HG03095 (cell line): ENCODE measurements around the gene PIGO.

Source experiments
- ATAC-seq: cut with Tn5 transposase; IDR thresholded peaks from one replicate; pipeline ENCODE4 v1.9.1; 2021; ENCODE audit warnings: moderate library complexity; ENCODE audit not compliant: unreplicated experiment

PIGO gene

DNA sequence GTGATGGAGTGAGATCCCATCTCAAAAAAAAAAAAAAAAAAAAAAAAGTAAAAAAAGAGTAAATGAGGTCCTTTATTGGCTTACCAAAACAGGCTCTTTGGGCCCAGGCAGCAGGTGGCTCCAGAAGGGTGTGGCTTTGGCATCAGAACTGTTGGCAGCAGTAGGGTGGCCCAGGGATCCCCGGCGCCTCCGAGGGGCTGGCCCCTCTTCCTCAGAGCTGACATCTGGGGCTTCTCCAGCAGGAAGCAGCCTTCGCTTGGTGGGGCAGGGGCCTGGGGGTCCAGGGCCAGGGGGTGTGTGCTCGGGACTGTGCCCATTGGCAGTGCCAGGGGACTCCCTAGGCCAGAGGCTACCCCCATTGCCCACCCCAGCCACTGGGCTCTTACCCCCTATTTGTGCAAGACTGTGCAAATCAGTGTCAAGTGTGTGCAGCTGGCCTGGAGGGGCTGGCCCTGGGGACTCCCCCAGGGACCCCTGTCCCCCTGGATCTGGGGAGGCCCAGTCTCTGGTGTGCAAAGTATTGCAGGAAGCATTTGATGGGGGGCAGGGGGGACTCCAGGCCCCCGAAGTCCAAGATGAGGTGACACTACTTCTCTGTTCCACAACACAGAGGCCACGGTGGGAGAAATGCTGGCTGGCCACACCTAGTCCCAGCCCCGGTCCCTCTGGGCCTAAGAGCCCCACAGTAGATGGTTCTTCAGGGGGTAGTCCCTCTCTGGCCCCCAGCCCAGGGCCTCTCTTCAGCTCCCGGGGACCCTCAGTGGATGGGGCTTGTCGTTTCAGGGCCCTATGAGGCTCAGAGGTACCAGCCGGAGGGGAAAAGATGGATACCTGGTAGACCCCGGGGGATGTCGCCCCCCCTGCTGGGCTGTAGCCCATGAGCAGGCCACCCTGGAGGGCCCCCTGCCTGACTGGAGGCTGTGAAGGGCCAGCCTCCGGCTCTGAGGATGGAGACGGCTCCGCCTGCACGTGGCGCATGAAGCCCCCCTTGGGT, 11.2 kb upstream of the PIGO start:
- no peak for ATAC-seq

DNA sequence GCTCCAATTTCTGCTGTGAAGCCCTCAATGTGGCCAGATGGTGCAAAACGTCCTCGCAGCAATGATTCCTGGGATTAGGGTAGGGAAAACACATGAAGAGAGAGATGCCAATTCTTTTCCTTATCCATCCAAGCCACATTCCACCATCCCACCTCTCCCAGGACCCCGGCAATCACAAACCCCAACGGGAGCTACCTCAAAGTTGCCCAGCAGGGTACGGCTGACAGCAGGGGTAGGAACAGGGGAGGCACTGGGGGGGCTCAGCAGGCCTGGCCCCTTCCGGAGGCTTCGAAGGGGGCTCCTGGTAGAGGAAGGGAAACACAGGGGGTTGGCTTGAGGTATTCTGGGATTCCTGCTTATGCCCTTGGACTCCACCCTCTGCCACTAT, 9.9 kb upstream of the PIGO start:
- ATAC-seq = no peak

DNA sequence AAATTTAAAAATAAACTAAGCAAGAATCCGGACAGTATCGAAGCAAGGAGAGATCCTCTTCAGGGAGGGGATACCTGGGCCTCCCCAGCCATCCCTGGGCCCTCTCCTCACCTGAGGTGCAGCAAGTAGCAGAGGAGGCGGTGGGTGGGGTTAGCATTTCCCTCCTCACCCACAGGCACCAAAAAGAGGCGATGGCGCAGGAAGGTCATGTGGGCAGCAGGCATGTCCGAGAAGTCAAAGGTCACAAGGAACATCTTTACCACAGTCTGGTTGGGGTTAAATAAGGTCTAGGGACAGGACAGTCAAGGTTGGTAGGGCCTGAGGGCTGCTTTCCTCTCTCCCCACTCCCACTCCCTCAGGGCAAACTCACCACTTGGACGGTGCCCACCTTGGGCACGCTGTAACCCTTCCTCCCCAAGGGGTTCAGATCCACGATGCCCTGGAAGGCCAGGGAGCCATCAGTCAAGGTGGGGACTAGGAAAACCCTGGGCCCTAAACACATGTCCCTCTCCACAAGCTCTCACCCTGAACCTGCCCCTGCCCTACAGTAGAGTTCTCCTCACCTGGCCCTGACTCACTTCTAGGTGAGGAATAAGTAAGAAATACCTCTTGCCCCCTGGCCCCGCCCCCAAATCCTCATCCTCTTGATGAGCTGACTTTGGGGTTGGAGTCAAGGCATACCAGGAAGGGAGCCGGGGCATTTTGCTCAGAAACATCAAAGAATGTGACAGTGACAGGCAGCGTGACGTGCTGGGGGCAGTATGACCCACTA, 9.4 kb upstream of the PIGO start:
- ATAC-seq = no peak

DNA sequence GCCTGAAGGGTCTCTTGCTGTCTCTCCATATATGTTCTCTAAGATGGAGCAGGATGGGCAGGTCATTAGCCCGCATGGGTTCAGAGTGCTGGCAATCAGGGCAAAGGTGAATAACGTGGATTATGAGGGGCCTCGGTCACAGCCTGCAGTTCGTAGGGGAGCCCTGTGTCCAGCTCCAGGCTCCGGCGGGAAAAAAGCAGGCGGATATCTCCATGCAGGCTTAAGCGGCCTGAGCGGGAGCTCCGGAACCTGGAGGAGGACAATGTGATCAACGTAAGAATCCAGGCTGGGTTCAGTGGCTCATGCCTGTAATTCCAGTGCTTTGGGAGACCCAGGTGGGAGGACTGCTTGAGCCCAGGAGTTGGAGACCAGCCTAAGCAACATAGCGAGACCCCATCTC, 8.7 kb upstream of the PIGO start:
- no peak for ATAC-seq

DNA sequence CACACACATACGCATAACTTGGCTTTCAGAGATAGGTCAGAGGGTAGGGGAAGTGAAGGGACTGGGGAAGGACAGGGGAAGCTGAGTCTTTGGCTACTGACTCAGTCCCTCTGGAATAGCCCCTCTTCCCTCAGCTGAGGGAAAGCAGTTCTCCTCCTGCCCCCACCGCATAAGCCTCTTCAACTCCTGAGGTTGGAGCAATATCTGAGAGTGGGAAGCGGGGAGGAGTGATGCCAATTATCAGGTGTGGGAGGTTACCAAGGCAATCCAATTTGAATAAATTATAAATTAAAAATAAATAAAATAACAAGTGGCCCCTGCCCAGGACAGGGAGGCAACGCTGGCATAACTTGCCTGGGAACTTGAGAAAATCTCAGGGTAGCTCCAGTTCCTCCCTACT, 8.2 kb upstream of the PIGO start:
- ATAC-seq = no peak

DNA sequence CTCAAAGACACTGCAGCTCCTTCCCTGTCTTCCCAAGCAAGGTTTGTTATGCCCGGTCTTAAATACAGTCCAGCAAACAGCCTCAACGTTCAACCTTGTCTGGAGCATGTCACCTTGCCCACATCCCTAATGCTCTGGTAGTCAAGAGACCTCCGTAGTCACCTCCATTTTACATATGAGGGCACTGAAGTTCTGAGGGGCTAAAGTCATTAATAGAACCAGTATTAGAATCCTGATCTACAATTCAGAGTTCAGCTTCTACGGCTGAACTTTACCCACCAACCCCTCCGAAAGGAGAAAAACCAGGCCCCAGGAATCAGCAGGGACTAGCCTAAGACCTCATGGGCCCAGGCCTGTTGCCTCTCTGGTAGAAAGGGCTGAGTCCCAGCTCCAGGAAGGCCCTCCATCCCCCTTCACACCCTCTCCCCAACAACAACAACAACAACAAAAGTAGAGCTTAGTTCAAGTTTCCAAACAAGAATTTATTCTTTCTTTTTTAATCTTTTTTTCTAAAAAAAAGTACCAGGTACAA, 7.3 kb upstream of the PIGO start:
- ATAC-seq = no peak

DNA sequence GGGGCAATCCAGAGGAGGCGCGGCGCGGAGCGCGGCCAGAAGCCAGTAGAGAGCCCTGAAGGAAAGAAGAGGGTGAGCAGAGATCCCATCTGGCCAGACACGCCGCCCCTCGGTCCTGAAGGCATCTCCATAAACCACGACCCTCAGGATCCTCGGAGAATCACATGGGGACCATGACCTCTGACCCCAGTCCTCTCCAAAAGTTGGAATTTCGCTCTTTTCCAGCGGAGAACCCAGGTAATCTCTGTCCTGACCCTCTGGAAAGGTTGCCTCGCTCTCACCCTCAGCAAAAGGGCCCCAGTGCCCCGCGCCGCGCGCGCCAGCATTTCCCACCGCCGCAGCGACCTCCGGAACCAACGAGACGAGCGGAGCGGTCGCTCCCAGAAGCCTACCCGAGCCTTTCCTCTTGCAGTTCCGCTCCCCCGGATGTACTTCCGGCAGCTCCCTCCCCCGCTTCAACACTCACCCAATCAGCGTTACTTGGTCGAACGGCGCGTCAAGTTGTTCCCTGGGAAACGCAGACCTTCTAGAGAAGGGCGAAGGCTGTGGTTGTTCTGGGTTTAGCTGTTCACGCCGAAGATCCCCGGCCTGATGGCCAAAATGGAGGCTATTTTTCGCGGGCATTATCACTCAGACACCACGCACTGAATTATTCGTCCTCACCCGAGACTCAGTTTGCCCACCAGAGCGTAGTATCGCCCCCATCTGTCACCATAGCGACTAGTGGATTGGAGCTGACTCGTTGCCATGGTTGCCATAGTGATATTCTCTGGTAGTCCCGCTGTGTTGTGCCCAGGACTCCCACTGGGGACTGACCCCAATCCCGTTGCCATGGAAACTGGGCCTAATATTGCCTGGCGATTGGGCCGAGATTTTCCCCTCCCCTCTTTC, 6.6 kb upstream of the PIGO start, which contains the start of gene STOML2:
Gene STOML2, minus strand, starts transcription at position 363 of the 891 bp plus-strand sequence. Its CDS starts 37 bp downstream, at position 326.
- ATAC-seq = peak; percentile 91

DNA sequence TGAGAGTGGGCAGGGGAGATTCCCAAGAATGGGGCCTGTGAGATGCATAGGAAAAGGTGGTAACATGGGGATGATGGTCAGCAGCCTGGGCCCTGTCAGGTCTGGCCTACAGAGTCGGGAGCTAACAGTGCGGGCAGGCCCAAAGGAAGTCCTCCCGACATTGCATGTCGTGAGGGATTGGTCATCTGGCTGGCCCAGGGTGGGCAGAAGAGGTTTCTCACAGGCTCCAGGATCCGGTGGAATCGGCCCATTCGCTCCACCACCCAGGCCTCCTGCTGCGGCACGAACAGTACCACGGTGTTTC, 6.0 kb upstream of the PIGO start:
- ATAC-seq = no peak

DNA sequence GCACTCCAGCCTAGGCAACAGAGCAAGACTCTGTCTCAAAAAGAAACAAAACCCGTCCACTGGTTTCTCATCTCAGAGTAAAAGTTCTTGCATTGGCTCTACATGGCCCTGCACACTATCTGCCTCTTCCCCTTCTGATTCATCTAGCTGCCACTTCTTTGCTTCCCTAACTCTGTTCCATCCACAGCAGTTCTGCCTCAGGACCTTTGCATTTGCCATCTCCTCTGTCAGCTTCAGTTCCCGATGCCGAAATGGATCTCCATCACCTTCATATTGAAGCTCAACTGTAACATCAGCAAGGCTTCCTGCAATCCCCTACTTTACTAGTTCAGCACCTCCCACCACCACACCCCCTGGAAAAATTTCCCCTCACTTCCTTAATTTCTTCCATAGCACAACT, 1.2 kb upstream of the PIGO start:
- ATAC-seq = no peak

DNA sequence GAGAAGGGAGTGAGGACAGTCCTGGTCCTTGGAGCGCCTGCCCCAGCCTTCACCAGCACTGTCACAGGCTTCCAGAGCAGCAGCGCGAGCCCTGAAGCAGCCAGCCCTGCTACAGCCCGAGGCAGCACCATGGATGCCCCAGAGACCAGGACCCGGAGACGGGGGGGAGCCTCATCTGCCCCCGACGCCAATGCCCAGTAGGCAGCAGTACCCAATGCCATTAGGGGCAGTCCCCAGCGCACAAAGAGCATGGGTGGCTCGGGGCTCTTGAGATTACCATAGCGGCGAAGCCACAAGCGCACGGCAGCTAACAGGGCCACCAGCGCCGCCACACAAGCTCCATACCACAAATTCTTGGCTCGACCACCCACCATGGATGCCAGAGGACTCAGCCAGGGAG, 4.9 kb downstream of the PIGO start:
- no peak for ATAC-seq

DNA sequence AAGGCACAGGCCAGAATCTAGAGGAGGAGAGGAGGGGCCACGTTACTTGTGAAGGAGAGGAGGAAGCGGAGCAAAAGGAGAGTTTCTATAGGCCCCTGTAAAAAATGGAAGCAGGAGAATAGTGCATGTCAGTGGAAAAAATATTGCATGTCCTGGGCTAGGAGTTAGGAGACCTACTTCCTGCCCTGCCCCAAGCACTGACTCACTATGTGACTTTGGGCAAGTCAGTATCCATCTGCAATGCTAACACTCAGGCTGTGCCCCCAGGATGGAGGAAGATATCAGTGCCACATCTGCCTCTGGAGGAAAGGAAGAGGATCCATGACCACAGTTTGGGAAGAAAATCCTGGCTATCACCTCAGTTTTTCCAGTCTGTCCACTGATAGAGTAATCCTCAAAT, 7.0 kb downstream of the PIGO start:
- no peak for ATAC-seq

DNA sequence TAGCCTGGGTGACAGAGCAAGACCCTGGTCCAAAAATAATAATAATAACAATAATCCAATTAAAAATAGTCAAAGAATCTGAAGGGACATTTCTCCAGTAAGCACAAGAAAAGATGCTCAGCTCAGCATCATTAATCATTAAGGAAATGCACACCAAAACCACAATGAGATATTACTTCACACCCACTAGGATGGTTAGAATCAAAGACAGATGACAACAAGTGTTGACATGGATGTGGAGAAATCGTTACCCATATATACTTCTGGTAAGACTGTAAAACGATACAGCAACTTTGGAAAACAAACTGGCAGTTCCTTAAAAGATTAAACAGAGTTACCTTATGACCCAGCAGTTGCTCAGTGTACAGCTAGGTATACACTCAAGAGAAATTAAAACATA, 11.3 kb downstream of the PIGO start:
- no peak for ATAC-seq

DNA sequence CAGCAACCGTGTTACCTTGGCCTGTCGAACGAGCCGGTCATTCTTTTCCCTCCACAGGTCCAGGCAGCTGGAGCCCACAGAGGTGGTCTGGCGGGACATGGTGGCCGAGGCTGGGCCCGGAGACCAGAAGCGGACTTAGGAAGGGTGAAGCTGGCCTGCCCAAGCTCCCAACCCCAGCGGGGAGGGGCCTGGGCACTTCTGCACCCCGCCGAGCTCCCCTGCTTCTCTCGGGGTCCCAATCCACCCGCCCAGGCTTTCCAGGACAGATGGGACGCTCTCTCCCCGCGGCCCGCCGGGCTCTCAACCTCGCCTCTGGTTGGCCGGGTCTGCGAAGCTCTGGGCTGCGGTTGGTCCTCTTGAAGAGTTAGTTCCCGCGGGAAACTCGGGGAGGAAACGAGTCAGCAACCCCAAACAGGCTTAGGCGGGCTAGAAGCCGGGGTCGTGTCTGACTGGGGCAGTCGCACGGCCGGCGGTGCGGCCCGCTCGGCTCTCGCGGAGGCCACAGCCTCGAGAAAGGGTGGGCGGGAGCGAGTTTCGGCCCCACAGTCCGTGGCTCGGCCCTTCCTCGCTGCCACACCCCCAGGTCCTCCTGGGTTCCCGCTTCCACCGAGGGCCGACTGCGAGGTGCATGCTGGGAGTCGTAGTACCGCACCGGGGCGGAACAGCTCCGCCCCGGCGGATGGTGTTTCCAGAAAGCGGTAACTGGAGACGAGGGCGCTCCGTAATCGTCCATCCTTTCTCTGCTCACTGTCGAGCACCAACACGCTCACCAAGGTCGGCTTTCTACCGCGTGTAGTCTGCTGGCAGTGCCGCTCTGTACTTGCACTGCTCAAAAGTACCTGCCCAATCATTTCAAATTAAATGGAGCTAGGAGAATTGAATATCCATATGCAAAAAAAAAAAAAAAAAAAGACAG, 16.7 kb downstream of the PIGO start, which contains the start of gene FANCG:
Gene FANCG, minus strand, starts transcription at position 517 of the 916 bp plus-strand sequence. Its CDS starts 418 bp downstream, at position 99.
- peak; percentile 89 for ATAC-seq

DNA sequence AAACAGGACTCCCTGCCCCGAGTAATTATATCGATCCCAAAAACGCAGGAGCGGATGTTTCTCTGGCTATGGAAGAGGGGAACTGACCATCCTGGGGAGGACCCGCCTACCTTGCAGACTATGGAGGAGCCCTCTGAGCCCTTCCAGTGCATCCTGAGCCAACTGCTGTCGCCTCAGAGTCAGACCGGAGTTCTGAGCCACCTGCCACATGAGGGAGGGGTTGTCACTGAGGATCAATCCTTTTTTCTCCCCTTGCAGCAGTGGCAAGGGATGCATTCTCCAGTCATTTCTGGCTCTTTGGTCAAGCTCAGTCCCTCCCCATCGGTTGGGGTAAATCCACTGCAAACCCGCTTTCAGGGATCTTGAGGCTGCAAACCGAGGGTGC, 17.4 kb downstream of the PIGO start:
- no peak for ATAC-seq

DNA sequence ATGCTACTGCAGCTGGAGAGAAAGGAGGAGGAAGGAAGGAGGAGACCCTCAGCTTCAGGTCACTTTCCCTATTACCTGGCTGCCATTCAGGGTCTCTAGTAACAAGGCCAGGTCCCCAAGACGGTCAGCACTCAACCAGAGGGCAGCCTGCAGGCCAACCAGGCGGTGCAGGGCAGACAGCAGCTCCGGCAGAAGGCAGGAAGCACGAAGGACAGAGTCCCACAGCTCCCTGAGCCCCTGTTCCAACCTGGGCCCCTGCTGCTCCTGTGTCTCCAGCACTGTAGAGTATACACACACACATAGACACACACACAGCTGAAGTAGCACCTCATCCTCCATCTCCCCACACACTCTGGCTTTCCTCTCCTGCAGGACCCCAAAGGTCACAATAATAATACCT, 18.3 kb downstream of the PIGO start:
- no peak for ATAC-seq

DNA sequence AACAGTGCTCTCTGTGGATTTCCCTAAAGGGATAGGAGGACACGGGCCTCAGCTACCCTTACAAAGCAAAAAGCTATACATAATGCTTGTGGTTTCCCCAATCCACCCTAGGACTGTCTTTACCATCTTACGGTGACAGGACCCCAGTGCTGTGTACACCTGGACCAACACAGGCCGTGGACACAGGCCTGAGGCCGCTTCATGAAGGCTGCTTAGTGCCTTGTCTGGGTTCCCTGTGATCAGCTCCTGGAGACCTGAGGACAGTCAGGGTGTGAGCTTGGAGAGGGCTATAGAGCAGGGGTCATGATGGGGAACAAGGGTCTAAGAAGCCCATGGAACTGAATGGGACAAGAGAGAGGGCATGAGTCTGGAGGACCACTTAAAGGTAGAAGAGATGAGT, 19.5 kb downstream of the PIGO start:
- ATAC-seq = no peak

DNA sequence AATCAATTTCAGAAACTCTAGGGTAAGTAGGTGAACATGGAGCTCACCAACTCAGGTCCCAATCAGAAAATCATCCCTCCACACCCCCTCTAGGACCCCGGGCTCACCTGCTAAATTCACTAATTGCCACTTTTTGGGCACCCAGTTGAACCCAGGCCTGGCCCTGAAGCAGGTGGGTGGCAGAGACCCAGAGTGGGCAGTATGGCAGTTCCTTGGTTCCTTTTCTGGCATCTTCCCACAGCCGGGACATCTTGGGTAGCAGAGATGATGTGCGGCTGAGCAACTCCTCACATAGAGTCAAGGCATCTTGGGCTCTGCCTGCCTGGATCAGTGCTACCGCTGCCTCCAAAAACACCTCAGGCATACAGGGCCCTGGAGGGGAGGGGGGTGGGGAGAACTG, 21.0 kb downstream of the PIGO start:
- no peak for ATAC-seq

DNA sequence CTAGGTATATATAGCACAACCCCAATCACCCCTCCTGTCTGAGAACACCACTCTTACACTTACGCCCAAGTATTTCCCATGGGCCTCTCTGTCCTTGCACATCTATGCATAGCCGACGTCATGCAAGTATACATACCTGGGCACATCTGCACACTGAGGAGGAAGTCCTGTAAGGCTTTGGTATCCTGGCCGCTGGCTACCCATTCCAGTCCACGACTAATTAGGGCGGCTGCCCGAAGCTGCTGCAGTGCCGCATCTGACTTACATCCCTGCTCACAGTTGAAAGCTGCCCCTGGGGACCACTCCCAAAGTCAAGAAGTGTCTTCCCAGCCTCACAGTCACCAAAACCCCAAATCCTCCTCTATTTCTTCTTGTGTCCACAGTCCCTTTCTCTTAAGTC, 21.6 kb downstream of the PIGO start:
- no peak for ATAC-seq

DNA sequence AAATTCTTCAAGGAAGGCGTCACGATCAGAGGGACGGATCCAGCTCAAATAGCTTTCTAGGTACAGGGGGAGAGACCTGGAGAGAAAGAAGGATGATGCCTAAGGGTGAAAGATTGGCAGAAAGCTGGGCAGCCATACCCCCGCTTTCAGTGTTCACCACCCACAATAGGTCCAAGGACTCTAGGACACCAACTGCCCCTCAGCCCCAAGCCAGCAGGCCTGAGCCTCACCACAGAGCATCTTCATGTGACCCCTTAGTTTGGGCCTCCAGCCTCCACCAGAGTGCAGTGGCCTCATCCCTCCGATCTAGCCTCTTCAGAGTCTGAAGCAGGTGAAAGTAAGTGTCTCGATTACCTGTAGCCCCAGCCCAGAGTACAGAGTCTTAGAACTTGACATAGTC, 22.2 kb downstream of the PIGO start:
- no peak for ATAC-seq

DNA sequence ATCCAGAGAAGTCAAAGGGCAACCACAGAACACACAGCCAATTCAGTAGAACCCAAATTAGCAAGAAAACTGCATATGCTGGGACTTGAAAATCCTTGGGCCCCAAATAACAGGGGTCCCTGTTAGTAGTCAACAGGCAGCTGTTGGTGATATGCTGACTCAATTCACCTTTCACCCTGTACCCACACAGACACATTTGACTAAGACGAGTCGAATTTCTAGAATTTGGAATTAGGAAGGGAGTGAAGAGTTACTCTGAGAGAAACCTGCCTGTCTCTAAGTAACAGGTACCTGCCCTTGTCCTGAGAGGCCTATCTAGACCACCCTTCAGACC, 23.1 kb downstream of the PIGO start:
- ATAC-seq = no peak
